WERI-Rb-1 (cell line): Measurements from ENCODE around the gene ZNF236.
"Not testable (repeated sequence)": the region's sequence is repeated elsewhere in the genome, so short reads cannot be mapped to it uniquely, and the experiment has no call there.

Experiments used
- DNase-seq: peaks from one replicate; pipeline ENCODE4 v3.0.0-alpha.2; 2020
- H3K27ac ChIP-seq: fragments of 250-450 bp; sonication (Bioruptor Pico); 2 replicates; pipeline ENCODE4 v1.5.1; 2020; ENCODE audit warnings: mild to moderate bottlenecking, moderate library complexity
- H3K27me3 ChIP-seq: fragments of 250-450 bp; sonication (Bioruptor Pico); 2 replicates; pipeline ENCODE4 v1.5.1; 2021; ENCODE audit warnings: mild to moderate bottlenecking, low read depth, moderate library complexity; ENCODE audit not compliant: insufficient read depth, severe bottlenecking
- H3K36me3 ChIP-seq: fragments of 250-450 bp; sonication (Bioruptor Pico); 2 replicates; pipeline ENCODE4 v1.5.1; 2020; ENCODE audit warnings: mild to moderate bottlenecking, moderate library complexity
- H3K4me3 ChIP-seq: 2 replicates; pipeline ENCODE4 v1.5.1; 2011; ENCODE audit warnings: low read depth, mild to moderate bottlenecking, control low read depth, low read length
- H3K9me3 ChIP-seq: fragments of 250-450 bp; sonication (Bioruptor Pico); 2 replicates; pipeline ENCODE4 v1.5.1; 2021; ENCODE audit warnings: mild to moderate bottlenecking, moderate library complexity; ENCODE audit not compliant: severe bottlenecking
- TF ChIP-seq, protein P1 (sequence below): IDR thresholded peaks from 2 replicates; pipeline ENCODE4 v1.5.1; 2011; ENCODE audit warnings: low read depth, mild to moderate bottlenecking, control low read depth, inconsistent platforms, low read length

Gene ZNF236

DNA sequence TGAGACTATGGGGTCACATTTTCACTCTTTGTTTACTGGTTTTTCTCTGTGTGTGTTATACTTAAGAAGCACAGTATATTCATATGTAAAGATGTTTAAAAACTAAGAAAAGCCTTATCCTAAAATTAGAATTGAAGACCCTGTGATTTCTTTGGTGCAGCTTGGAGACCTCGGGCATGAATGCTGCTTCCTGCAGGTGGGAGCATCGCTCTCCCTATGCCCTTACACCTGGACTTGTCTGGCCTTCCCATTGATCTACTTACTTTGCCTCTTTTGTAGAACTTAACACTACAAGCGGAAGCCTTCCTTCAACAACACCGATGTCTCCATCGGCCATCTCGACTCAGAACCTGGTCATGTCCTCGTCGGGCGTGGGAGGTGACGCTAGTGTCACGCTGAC, 114.5 kb downstream of the ZNF236 start:
- no peak overlapping the region for H3K27ac ChIP-seq
- no peaks in the 10 kb centered on the region for H3K9me3 ChIP-seq
- peaks cover 24% of the 10 kb centered on the region for H3K36me3 ChIP-seq
- TF ChIP-seq, protein P1, sequence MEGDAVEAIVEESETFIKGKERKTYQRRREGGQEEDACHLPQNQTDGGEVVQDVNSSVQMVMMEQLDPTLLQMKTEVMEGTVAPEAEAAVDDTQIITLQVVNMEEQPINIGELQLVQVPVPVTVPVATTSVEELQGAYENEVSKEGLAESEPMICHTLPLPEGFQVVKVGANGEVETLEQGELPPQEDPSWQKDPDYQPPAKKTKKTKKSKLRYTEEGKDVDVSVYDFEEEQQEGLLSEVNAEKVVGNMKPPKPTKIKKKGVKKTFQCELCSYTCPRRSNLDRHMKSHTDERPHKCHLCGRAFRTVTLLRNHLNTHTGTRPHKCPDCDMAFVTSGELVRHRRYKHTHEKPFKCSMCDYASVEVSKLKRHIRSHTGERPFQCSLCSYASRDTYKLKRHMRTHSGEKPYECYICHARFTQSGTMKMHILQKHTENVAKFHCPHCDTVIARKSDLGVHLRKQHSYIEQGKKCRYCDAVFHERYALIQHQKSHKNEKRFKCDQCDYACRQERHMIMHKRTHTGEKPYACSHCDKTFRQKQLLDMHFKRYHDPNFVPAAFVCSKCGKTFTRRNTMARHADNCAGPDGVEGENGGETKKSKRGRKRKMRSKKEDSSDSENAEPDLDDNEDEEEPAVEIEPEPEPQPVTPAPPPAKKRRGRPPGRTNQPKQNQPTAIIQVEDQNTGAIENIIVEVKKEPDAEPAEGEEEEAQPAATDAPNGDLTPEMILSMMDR, result no peak
- no peaks in the 10 kb centered on the region for H3K27me3 ChIP-seq
- H3K4me3 ChIP-seq, result no peak overlapping the region
- DNase-seq, result no peak

DNA sequence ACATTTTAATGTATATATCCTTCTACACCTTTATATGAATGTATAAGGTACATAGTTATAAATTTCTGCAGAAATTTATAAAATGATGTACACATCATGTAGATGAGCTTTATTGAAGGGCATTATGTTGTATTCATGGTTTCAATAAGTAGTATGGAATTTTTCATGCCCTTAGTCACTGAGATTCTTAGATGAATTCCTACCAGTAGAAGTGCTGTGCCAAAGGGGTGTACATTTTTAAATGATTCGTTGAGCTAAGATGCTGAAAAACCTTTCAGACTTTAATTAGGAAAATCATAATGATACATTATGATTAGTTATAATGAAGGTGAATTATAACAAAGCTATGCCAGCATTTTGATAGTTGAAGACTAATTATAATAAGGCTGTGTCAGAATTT, 115.2 kb downstream of the ZNF236 start:
- Histone ChIP-seq H3K27me3 (no peaks in the 10 kb centered on the region), H3K9me3 (no peaks in the 10 kb centered on the region), H3K4me3 (no peak overlapping the region), H3K27ac (no peak overlapping the region), H3K36me3 (peaks cover 22% of the 10 kb centered on the region)
- no peak for DNase-seq
- TF ChIP-seq, protein P1, result no peak

DNA sequence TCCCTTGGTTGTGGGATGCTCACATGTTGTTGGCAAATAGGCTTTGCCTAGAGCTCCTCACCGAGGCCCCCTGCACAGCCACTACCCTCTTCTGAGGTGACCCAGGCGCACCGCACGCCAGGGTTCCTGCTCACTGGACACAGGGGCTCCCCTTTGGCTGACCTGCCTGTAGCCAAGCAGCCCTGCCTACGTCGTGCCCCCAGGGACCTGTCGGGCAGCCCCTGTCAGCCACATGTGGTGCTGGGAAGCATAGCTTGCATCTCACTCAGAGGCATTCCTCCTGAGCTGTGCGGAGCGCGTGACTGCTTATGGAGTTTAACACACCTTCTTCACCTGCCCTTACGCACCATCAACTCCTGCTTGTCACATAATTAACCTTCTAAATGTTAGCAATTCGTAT, 116.3 kb downstream of the ZNF236 start:
- DNase-seq, result no peak
- no peak overlapping the region for H3K4me3 ChIP-seq
- H3K9me3 ChIP-seq, result no peaks in the 10 kb centered on the region
- no peak overlapping the region for H3K27ac ChIP-seq
- TF ChIP-seq, protein P1, result no peak
- peaks cover 18% of the 10 kb centered on the region for H3K36me3 ChIP-seq
- no peaks in the 10 kb centered on the region for H3K27me3 ChIP-seq

DNA sequence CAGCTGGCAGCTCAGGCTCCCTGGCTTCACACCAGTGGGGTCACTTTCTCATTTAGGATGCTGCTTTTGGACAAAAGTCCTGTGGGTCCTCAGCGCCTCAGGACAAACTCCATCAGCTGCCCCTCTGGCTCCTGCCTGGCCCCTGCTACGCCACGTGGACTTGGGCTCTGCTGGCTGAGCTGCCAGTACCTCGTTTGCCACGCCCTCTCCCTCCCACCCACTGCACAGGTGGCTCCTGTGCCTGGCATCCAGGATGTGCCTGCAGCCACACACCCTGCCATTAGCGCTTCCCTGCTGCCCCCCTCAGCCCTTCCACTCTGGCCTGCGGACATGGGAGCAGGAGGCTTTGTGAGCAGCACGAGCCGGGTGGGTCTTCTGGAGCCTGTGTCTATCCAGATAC, 118.9 kb downstream of the ZNF236 start:
- TF ChIP-seq, protein P1, result no peak
- Histone ChIP-seq H3K27me3 (no peaks in the 10 kb centered on the region), H3K27ac (no peak overlapping the region), H3K4me3 (no peak overlapping the region), H3K9me3 (no peaks in the 10 kb centered on the region), H3K36me3 (peaks cover 18% of the 10 kb centered on the region)
- no peak for DNase-seq

DNA sequence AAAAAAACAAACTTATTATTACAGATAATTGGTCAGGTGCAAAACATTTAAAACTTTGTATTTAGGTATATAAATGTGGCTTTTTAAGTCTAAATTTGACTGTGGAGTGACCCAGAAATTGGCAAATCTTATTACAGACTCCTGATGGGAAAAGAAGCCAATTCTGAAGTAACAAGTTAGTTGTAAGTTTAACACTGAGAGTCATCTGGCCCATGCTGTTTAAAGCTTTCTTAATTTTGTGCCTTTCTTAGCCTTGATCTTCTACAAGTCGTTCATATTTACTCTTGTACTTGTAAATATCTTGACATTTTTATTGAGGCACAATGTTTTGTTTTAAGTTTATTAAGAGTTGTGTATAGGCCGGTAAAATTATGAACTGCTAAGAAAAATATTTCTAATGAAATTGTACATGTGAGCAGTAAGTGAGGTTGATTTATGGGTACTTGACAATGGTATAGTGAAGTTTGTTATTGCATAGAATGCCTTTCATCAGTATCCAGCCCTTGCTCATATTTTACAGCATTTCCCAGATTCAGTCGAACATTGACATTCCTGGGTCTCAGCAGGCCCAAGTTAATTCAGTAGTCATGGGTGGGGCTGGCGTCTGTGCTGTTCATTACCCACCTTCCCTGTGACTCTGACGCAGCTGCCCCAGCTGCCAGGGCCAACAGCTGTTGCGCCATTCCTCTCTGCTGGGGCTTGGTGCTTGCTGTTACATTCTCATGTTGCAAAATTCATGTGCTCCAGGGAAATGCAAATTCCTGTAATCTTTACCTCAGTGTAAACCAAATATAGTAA, 121.4 kb downstream of the ZNF236 start:
- Histone ChIP-seq H3K27me3 (no peaks in the 10 kb centered on the region), H3K4me3 (no peak overlapping the region), H3K36me3 (peaks cover 6% of the 10 kb centered on the region), H3K9me3 (no peaks in the 10 kb centered on the region), H3K27ac (no peak overlapping the region)
- TF ChIP-seq, protein P1, result no peak
- DNase-seq, result no peak

DNA sequence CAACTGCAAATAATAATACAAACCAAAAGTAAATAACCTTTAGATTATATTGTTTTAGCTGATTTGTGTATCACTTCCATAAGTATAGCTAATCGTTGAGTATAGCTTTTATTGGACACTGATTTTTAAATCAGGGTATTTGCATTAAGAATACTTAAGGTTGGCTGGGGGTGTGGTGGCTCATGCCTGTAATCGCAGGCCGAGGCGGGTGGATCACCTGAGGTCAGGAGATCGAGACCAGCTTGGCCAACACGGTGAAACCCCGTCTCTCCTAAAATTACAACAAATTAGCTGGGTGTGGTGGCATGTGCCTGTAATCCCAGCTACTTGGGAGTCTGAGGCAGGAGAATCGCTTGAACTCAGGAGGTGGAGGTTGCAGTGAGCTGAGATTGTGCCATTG, 122.0 kb downstream of the ZNF236 start:
- not testable (repeated sequence) for H3K27ac ChIP-seq

More for the DNA sequence above, 122.0 kb downstream of the ZNF236 start:
- not testable (repeated sequence) for H3K9me3 ChIP-seq, DNase-seq, H3K4me3 ChIP-seq, H3K27me3 ChIP-seq, H3K36me3 ChIP-seq
